ENCODE data around the gene ADIG. TPM values are rescaled to one million over a fixed set of nuclear protein-coding genes. Genes with fewer than 3 reads are reported as not detected.

Gene ADIG
- total and polyA plus RNA-seq, 2 of the 13 experiments (the other 11 are each of a cell fraction or from before 2014, with no cell fraction given), result 0.15 TPM; not detected in 1

DNA sequence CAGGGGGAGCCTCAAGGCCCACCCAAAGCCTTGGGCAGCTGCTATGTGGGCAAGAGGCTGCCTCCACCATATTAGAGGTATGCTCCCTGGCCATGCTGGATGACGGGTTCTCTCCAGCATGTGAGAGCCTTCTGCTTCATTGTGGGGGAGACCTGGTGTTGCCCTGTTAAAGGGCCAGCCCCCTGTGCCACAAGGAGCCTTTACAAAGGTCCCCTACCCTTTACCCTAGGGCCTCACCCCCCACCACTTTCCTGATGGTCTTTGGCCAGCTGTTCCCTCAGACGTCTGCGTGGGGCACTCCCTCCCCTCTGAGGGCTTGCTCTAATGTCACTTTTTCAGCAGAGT, 5.2 kb downstream of the ADIG start:
- Histone ChIP-seq H3K27me3 (ENCODE audit: control insufficient read depth in 1 of 2, insufficient read depth in 2 of 2, low read length in 2 of 2) (peaks cover 0 to 7% of the 10 kb centered on the region in 2 experiments; a peak in 3 of 5 replicates), H2AFZ (ENCODE audit: low read length) (no peak overlapping the region), H4K20me1 (ENCODE audit: insufficient read depth, low read length) (no peaks in the 10 kb centered on the region), H3K4me1 (ENCODE audit: insufficient read depth, low read length) (peaks cover 49% of the 10 kb centered on the region), H3K36me3 (replicated peaks in 1 of 2; ENCODE audit: control insufficient read depth in 1 of 2, insufficient read depth in 2 of 2, low read length in 2 of 2) (no peaks in the 10 kb centered on the region), H3K9ac (ENCODE audit: insufficient read depth, low read depth, low read length) (peak overlapping the region; percentile 25), H3K9me3 (ENCODE audit: low read length) (no peaks in the 10 kb centered on the region), H3K4me3 (replicated peaks in 1 of 3; ENCODE audit: insufficient read depth in 1 of 3, low read depth in 2 of 3, low read length in 3 of 3) (peak overlapping the region in 1 of 3 experiments; percentile 40; a peak in 2 of 6 replicates), H3K79me2 (ENCODE audit: insufficient read depth, low read length) (no peaks in the 10 kb centered on the region), H3K4me2 (ENCODE audit: low read depth, low read length) (peak overlapping the region; percentile 77), H3K27ac (ENCODE audit: extremely low read length, insufficient read depth, low read length) (peak overlapping the region; percentile 67)
- in situ Hi-C loops (cut with HindIII; ENCODE audit: extremely low pct_ligation_motif_present, low pct_unique_long_range_greater_than_20kb) (no loop called here), intact Hi-C loops (cut with micrococcal nuclease; ENCODE audit: unreplicated experiment) (no loop called here)
- BruUV-seq (replicated peaks), result no TSS peak
- POLR2A ChIA-PET, result no interaction called here
- ATAC-seq, result no peak; the same call in 2 of the 3 replicates
- FAIRE-seq, result no peak
- WGBS (ENCODE audit: low lambda C conversion rate), result 94% methylated on average over 2 of the region's 3 CpGs
- CTCF ChIA-PET (ENCODE audit: low intra/inter-chr PET ratio, low total read pairs), result no interaction called here
- DNase-seq (ENCODE audit: low spot score), result no peak
- TF ChIP-seq NFE2L1 (CRISPR knock-in tag; IDR thresholded peaks at IDR 0.05; ENCODE audit: borderline replicate concordance) (no peak), DMAP1 (CRISPR knock-in tag; IDR thresholded peaks at IDR 0.05) (no peak), ZNF569 (CRISPR knock-in tag; IDR thresholded peaks at IDR 0.05; ENCODE audit: borderline replicate concordance) (0 out of 2 replicates have a peak, but pooled peaks have one; percentile 5), ZNF333 (CRISPR knock-in tag; IDR thresholded peaks at IDR 0.05; ENCODE audit: borderline replicate concordance) (0 out of 2 replicates have a peak, but pooled peaks have one; percentile 27), ATAD3A (CRISPR knock-in tag; IDR thresholded peaks at IDR 0.05) (0 out of 2 replicates have a peak, but pooled peaks have one; percentile 2), DNMT1 (CRISPR knock-in tag; IDR thresholded peaks at IDR 0.05) (0 out of 2 replicates have a peak, but pooled peaks have one; percentile 37), ZNF749 (CRISPR knock-in tag; IDR thresholded peaks at IDR 0.05; ENCODE audit: borderline replicate concordance) (no peak), HES4 (CRISPR knock-in tag; IDR thresholded peaks at IDR 0.05; ENCODE audit: borderline replicate concordance) (peak; percentile 24; the same call in 1 of the 2 replicates), ZNF451 (CRISPR knock-in tag; IDR thresholded peaks at IDR 0.05) (0 out of 2 replicates have a peak, but pooled peaks have one; percentile 8)
- TF ChIP-seq, protein P1, sequence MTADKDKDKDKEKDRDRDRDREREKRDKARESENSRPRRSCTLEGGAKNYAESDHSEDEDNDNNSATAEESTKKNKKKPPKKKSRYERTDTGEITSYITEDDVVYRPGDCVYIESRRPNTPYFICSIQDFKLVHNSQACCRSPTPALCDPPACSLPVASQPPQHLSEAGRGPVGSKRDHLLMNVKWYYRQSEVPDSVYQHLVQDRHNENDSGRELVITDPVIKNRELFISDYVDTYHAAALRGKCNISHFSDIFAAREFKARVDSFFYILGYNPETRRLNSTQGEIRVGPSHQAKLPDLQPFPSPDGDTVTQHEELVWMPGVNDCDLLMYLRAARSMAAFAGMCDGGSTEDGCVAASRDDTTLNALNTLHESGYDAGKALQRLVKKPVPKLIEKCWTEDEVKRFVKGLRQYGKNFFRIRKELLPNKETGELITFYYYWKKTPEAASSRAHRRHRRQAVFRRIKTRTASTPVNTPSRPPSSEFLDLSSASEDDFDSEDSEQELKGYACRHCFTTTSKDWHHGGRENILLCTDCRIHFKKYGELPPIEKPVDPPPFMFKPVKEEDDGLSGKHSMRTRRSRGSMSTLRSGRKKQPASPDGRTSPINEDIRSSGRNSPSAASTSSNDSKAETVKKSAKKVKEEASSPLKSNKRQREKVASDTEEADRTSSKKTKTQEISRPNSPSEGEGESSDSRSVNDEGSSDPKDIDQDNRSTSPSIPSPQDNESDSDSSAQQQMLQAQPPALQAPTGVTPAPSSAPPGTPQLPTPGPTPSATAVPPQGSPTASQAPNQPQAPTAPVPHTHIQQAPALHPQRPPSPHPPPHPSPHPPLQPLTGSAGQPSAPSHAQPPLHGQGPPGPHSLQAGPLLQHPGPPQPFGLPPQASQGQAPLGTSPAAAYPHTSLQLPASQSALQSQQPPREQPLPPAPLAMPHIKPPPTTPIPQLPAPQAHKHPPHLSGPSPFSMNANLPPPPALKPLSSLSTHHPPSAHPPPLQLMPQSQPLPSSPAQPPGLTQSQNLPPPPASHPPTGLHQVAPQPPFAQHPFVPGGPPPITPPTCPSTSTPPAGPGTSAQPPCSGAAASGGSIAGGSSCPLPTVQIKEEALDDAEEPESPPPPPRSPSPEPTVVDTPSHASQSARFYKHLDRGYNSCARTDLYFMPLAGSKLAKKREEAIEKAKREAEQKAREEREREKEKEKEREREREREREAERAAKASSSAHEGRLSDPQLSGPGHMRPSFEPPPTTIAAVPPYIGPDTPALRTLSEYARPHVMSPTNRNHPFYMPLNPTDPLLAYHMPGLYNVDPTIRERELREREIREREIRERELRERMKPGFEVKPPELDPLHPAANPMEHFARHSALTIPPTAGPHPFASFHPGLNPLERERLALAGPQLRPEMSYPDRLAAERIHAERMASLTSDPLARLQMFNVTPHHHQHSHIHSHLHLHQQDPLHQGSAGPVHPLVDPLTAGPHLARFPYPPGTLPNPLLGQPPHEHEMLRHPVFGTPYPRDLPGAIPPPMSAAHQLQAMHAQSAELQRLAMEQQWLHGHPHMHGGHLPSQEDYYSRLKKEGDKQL (CRISPR knock-in tag; IDR thresholded peaks at IDR 0.05; ENCODE audit: low read depth), result no peak
- TF ChIP-seq, protein P2, sequence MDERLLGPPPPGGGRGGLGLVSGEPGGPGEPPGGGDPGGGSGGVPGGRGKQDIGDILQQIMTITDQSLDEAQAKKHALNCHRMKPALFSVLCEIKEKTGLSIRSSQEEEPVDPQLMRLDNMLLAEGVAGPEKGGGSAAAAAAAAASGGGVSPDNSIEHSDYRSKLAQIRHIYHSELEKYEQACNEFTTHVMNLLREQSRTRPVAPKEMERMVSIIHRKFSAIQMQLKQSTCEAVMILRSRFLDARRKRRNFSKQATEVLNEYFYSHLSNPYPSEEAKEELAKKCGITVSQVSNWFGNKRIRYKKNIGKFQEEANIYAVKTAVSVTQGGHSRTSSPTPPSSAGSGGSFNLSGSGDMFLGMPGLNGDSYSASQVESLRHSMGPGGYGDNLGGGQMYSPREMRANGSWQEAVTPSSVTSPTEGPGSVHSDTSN (CRISPR knock-in tag; IDR thresholded peaks at IDR 0.05), result 0 out of 2 replicates have a peak, but pooled peaks have one; percentile 27
- TF ChIP-seq, protein P3, sequence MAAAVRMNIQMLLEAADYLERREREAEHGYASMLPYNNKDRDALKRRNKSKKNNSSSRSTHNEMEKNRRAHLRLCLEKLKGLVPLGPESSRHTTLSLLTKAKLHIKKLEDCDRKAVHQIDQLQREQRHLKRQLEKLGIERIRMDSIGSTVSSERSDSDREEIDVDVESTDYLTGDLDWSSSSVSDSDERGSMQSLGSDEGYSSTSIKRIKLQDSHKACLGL (CRISPR knock-in tag; IDR thresholded peaks at IDR 0.05), result 0 out of 2 replicates have a peak, but pooled peaks have one; percentile 28
- TF ChIP-seq, protein P4, sequence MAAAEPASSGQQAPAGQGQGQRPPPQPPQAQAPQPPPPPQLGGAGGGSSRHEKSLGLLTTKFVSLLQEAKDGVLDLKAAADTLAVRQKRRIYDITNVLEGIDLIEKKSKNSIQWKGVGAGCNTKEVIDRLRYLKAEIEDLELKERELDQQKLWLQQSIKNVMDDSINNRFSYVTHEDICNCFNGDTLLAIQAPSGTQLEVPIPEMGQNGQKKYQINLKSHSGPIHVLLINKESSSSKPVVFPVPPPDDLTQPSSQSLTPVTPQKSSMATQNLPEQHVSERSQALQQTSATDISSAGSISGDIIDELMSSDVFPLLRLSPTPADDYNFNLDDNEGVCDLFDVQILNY (CRISPR knock-in tag; conservative IDR thresholded peaks at IDR 0.05), result 0 out of 2 replicates have a peak, but pooled peaks have one; percentile 9
- TF ChIP-seq, protein P5, sequence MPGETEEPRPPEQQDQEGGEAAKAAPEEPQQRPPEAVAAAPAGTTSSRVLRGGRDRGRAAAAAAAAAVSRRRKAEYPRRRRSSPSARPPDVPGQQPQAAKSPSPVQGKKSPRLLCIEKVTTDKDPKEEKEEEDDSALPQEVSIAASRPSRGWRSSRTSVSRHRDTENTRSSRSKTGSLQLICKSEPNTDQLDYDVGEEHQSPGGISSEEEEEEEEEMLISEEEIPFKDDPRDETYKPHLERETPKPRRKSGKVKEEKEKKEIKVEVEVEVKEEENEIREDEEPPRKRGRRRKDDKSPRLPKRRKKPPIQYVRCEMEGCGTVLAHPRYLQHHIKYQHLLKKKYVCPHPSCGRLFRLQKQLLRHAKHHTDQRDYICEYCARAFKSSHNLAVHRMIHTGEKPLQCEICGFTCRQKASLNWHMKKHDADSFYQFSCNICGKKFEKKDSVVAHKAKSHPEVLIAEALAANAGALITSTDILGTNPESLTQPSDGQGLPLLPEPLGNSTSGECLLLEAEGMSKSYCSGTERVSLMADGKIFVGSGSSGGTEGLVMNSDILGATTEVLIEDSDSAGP (CRISPR knock-in tag; IDR thresholded peaks at IDR 0.05; ENCODE audit: borderline replicate concordance), result peak; percentile 61; the same call in 1 of the 2 replicates

Data from HepG2 (cell line).